NCI-H146 (cell line): ENCODE measurements around the gene C16orf95.
A peak's percentile ranks its signal among the peaks of the same experiment; 100 is the strongest.

Experiments used
- DNase-seq: peaks from one replicate; lab custom pipeline; 2025; lab: John Stamatoyannopoulos, UW

C16orf95 gene

GRCh38 chr16:87332150-87332549 lies 15.0 kb upstream of the C16orf95 start:
- DNase-seq, result no peak

DNA sequence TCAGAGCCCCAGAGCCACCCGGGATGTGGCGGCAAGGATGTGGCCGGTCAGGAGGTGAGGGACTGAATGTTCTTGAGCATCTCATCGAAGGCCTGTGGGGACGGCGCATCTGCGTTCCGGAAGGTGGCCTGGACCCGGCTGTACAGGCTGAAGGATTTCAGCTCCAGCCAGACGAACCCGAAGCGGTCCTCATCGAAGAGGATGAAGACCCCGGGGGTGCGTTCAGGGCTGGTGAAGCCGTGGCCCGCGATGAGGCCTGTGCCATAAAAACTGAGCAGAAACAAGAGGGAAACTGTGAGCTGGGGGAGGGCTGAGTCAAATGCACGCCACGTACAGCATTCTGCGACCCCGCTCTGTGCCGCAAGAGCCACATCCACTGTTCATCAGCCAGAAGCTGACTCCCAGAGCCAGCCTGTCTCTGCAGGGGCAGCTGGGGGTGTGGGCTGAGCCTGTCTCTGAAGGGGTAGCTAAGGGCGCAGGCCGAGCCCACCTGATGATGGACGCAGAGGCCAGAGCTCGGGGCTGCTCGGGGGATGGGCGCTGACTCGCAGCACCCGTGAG lies 14.1 kb upstream of the C16orf95 start:
- no peak for DNase-seq

DNA sequence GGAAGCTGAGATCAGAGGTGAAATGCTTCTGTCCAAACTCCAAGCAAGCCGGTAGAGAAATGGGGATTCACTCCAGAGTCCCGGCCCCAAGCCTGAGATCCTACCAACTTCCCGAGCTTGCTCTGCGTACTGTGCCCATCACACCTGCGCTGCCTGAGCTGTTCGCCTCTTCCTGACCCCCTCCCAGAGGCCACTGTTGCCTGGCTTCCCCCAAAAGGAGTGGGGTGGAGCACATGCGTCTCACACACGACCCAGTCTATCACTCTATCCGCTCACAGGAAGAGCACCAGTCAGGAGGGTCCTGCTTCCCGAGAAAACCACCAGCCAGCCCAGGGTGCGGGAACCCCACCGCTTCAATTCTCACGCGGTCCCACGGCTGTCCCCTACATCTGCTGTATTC lies 13.5 kb upstream of the C16orf95 start:
- DNase-seq, result no peak

DNA sequence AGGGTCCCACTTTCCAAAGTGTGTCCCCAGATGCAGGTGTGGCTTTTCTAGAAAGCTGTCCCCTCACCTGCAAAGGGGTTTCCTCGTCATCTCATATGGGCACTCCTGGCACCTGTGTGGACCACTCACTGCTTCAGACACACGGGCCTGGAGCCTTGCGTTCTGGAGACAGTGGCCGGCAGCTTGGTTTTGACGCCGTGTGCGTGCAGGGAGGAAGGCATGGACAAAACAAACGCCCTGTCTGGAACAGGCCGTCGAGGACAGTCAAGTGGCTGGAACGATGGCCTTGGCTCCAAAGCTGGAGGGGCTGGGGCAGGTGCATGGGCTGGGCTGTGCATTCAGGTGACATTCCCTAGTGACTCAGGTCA lies 13.0 kb upstream of the C16orf95 start:
- no peak for DNase-seq

GRCh38 chr16:87329436-87330256 lies 12.5 kb upstream of the C16orf95 start:
- no peak for DNase-seq

GRCh38 chr16:87328846-87329245 lies 11.7 kb upstream of the C16orf95 start:
- no peak for DNase-seq

GRCh38 chr16:87327798-87328495 lies 10.8 kb upstream of the C16orf95 start:
- no peak for DNase-seq

GRCh38 chr16:87326151-87326571 lies 9.0 kb upstream of the C16orf95 start:
- no peak for DNase-seq

- no peak for DNase-seq
These were observed 8.2 kb upstream of the C16orf95 start for GRCh38 chr16:87325423-87325858.

DNA sequence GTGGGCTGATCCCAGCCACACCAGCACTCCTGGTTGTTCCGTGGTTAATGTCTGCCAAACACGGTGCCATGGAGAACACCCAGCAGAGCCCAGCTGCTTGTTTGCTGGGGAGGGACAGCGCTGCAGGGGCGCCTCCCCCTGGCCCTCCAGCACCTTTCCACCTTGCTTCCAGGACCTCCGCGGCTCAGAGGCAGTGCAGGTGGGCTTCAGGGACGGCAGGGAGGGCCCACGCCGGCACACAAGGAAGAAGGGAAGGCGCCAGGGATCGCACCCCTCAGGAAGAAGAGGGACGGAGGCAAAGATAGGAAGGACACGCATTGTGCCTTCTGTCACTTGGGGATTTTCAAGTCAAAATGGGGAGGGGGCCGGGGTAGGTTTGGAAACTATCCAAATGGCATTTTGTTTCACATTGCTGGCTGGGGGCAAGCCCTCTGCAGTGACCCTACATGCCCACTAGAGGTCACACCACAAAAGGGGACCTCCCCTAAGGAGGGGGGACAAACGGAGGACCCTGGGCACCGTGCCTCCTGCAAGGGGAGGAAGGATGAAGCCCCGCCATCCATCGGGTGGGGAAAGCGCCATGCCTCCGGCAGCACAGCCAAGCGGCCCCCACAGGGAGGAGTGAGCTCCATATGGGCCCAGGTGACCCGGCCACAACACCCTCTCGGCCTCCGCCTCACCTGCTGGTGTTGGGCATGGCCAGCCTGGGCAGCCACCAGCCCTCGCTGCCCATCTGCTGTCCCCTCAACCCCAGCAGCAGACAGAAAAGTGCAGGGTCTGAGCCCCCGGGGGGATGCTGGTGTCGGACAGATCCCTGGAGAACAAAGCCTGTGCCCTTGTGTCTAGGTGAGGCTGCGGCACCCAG lies 7.5 kb upstream of the C16orf95 start:
- DNase-seq, result no peak

DNA sequence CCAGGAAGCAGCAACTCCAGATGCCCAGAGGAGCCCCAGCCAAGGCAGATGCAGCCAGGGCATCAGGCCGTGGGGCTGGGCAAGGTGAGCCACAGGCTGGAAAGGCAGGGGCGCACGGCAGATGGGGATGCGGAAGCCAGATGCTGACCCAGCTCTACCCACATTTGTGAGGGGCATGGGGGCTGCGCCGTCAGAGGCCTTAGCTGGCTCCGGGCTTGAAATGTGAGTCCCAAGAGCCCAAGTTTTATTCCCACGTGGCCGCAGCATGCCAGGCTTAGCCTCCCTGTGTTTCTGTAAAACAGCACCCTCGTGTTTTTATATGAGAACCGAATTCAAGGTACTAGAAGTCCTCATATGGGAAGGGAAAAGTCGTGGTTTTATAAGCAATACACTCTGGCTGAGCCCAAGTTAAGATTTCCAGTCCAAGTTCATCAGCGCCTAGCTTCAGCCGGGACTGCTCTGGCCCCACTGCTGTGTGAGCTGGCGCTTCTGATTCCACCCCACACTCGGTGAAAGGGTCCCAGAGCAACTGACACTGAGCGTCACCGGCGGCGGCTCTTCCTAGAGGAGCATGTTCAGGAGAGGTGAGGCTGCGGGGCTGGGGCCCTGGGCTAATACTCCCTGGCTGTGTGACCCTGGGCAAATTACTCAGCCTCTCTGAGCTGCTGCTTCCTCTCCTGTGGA lies 6.7 kb upstream of the C16orf95 start:
- no peak for DNase-seq

- no peak for DNase-seq
These were observed 5.9 kb upstream of the C16orf95 start for GRCh38 chr16:87322833-87323726.

- DNase-seq, result no peak
These were observed 5.2 kb upstream of the C16orf95 start for GRCh38 chr16:87322360-87322759.

DNA sequence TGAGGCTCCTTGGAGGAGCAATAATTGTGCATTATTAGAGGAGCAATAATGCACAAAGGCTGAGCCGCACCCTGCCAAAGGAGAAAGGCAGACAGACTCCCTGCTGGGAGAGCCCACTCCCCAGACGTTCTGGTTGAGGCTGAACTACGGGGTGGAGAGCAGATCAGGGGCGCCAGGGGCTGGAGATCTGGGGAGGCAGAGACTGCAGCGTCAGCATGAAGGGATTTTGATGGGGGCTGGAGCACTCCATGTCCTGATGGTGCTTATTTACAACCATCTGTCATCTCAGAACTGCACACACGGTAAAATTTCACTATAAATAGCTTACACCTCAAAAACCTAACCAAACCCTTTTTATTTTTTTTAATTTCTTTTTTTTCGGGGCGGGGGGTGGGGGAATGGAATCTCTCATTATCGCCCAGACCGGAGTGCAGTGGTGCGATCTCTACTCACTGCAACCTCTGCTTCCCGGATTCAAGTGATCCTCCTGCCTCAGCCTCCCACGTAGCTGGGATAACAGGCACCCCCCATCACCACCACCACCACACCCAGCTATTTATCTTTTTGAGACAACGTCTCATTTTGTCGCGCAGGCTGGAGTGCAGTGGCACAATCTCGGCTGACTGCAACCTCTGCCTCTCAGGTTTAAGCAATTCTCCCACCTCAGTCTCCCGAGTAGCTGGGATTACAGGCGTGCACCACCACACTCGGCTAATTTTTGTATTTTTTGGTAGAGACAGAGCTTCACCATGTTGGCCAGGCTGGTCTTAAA lies 4.3 kb upstream of the C16orf95 start:
- DNase-seq, result no peak

DNA sequence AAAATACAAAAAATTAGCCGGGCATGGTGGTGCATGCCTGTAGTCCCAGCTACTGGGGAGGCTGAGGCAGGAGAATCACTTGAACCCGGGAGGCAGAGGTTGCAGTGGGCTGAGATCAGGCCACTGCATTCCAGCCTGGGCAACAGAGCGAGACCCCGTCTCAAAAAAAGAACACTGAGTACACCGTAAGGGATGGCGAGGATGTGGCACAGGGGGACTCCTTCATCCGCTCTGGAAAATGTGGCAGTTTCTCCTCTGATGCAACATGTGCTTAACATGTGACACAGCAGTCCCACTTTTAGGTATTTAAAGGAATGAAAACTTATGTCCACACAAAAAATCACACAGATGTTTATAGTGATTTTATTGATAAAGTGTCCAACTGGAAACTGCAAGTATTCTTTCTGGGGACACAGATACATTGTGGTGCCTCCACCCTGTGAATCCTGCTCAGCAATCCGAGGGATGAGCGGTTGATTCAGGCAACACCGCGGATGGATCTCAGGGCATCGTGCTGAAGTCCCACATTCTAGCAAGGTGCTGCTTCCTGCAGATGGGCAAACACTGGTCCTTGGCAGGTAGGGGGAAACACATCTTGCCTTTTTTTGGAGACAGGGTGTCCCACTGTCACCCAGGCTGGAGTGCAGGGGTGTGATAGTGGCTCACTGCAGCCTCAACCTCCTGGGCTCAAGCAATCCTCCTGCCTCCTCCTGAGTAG lies 3.5 kb upstream of the C16orf95 start:
- no peak for DNase-seq

GRCh38 chr16:87319997-87320491 lies 2.9 kb upstream of the C16orf95 start:
- DNase-seq, result no peak

GRCh38 chr16:87319011-87319410 lies 1.8 kb upstream of the C16orf95 start:
- no peak for DNase-seq

DNA sequence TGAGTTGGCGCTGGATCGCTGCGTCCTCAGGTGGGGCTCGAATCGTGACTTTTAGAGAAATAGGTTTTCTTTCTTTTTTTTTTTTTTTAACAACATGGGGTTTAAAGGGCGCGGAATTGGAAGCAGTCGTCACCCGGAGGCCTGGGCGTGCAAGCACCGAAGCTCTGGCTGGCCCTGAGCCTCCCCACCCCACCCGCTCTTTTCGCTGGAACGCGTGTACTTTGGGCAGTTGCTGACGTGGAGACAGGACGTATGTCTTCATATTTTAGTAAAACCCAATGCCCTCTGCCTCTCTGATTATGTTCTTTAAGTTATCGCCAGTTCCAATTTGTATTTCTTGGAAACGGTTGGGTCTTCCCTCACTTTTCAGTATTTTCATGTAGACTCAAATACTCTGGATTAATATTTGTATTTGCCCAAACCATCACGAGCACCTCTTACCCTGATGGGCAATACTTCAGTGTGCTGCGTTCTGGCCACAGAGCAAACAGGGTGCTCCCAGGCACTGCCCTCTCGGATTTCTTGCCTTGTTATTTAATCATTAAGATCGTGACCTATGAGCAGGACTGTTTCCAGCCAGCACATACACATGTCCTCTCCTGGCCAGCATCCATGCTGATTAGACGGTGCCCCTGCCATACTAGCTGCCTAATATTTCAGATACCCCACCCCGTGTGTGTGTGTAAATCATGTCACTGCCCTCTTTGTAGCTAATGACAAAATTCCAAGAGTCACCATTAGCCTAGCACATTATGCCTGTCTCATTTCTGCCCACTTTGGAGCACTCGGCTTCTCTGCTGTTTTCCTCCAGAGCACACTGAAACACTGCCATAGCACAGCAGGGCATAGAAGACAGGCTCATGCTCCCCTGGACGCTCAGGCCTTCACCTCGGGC lies 805 bp upstream of the C16orf95 start:
- DNase-seq, result peak; percentile 45
